GM12878 (cell line): ENCODE measurements around the gene UBE2D4. TPM values are rescaled to one million over a fixed set of nuclear protein-coding genes. Genes with fewer than 3 reads are reported as not detected.

ENCODE experiments used
- ATAC-seq: fragments of 200-7000 bp; cut with Tn5 transposase; 3 replicates; pipeline ENCODE4 v1.9.1; 2020; ENCODE audit warnings: mild to moderate bottlenecking, moderate library complexity
- BruUV-seq: library from RNA; stranded (reverse); fragments of 400-500 nt; replicated peaks from 2 replicates; lab custom pipeline; 2021; lab: Mats Ljungman, UMichigan
- CTCF ChIA-PET: fragments of 300-600 bp; sonication (Branson Sonifier 250); formaldehyde crosslinking; extraction: SDS; loops from one replicate; lab custom pipeline; 2021; ENCODE audit warnings: inconsistent platforms; lab: Yijun Ruan, JAX
- POLR2A ChIA-PET: fragments of 350-600 bp; formaldehyde crosslinking; extraction: SDS; loops from one replicate; lab custom pipeline; 2021; ENCODE audit warnings: inconsistent platforms; lab: Charles Lee
- RAD21 ChIA-PET: fragments of 300-600 bp; sonication (Branson Sonifier 250); formaldehyde crosslinking; loops from one replicate; lab custom pipeline; 2023; ENCODE audit warnings: antibody characterized with exemption; ENCODE audit not compliant: unreplicated experiment; lab: Charles Lee
- SMC1A ChIA-PET: fragments of 300-600 bp; sonication (Branson Sonifier 250); formaldehyde crosslinking; loops from one replicate; lab custom pipeline; 2023; ENCODE audit not compliant: unreplicated experiment, uncharacterized antibody; lab: Charles Lee
- DNase-seq: peaks from one replicate; pipeline ENCODE4 v3.0.0-alpha.2; 2011; ENCODE audit warnings: low read depth, low spot score
- FAIRE-seq: peaks from 3 replicates; lab custom pipeline; 2011; peaks lifted over from hg19 to GRCh38; lab: Jason Lieb, UNC
- H2AFZ ChIP-seq: 2 replicates; pipeline ENCODE4 v1.6.0; 2011; ENCODE audit warnings: low read depth, low read length, control low read depth; ENCODE audit not compliant: control insufficient read depth
- H3K27ac ChIP-seq: 2 replicates; pipeline ENCODE4 v1.5.1; 2011; ENCODE audit warnings: control low read depth; ENCODE audit not compliant: control insufficient read depth, insufficient read depth
- H3K27me3 ChIP-seq, 2 experiments: replicated peaks in 1 of 2; 2 replicates each; pipeline versions ENCODE4 v1.6.0 to v1.6.1; 2011; ENCODE audit warnings: low read length in 1 of 2; ENCODE audit not compliant: control insufficient read depth in 2 of 2, insufficient read depth in 2 of 2
- H3K36me3 ChIP-seq, 2 experiments: 2 replicates each; pipeline ENCODE4 v1.5.1; 2011; ENCODE audit warnings: low read length in 1 of 2; ENCODE audit not compliant: control insufficient read depth in 2 of 2, insufficient read depth in 2 of 2
- H3K4me1 ChIP-seq: 2 replicates; pipeline ENCODE4 v1.6.1; 2011; ENCODE audit warnings: mild to moderate bottlenecking, low read length, moderate library complexity, mixed read lengths; ENCODE audit not compliant: control insufficient read depth, insufficient read depth
- H3K4me2 ChIP-seq: 2 replicates; pipeline ENCODE4 v1.6.0; 2011; ENCODE audit warnings: control low read depth; ENCODE audit not compliant: control insufficient read depth, insufficient read depth
- H3K4me3 ChIP-seq: fragments of 200-600 bp; sonication (generic); 2 replicates; pipeline ENCODE4 v1.5.1; 2016
- H3K79me2 ChIP-seq: 2 replicates; pipeline ENCODE4 v1.6.0; 2011; ENCODE audit warnings: low read length; ENCODE audit not compliant: control insufficient read depth, insufficient read depth
- H3K9ac ChIP-seq: 2 replicates; pipeline ENCODE4 v1.8.0; 2011; ENCODE audit warnings: low read length, control low read depth, mixed read lengths; ENCODE audit not compliant: control insufficient read depth, insufficient read depth
- H3K9me3 ChIP-seq: replicated peaks from 3 replicates; pipeline ENCODE4 v1.5.1; 2011; ENCODE audit warnings: mild to moderate bottlenecking, low read length; ENCODE audit not compliant: control insufficient read depth, insufficient read depth
- H4K20me1 ChIP-seq: 2 replicates; pipeline ENCODE4 v1.6.0; 2011; ENCODE audit not compliant: control insufficient read depth, insufficient read depth
- BRCA1 ChIP-seq: IDR thresholded peaks from 2 replicates; pipeline ENCODE4 v1.6.1; 2011; ENCODE audit warnings: low read depth, low read length, improper control_type of control experiment
- IRF4 ChIP-seq: IDR thresholded peaks from 2 replicates; pipeline ENCODE4 v1.6.1; 2011; ENCODE audit warnings: low read depth, low read length
- LARP7 ChIP-seq: fragments of 450-650 bp; IDR thresholded peaks from 2 replicates; pipeline ENCODE4 v1.6.1; 2017; ENCODE audit warnings: mild to moderate bottlenecking
- MEF2A ChIP-seq: IDR thresholded peaks from 2 replicates; pipeline ENCODE4 v1.6.1; 2011; ENCODE audit warnings: low read depth, mild to moderate bottlenecking, low read length, moderate library complexity; ENCODE audit not compliant: insufficient read depth
- NFIC ChIP-seq: IDR thresholded peaks from 2 replicates; pipeline ENCODE4 v1.6.1; 2012; ENCODE audit warnings: low read depth, mild to moderate bottlenecking, inconsistent platforms, low read length, moderate library complexity
- NFXL1 ChIP-seq: fragments of 450-650 bp; IDR thresholded peaks from 2 replicates; pipeline ENCODE4 v1.6.1; 2017; ENCODE audit warnings: antibody characterized with exemption, mild to moderate bottlenecking, borderline replicate concordance
- NFYA ChIP-seq: IDR thresholded peaks from 2 replicates; pipeline ENCODE4 v1.6.1; 2011; ENCODE audit warnings: low read depth, mild to moderate bottlenecking, low read length, improper control_type of control experiment, borderline replicate concordance
- POLR2AphosphoS2 ChIP-seq: IDR thresholded peaks from 2 replicates; pipeline ENCODE4 v1.6.1; 2011; ENCODE audit warnings: low read depth, mild to moderate bottlenecking, low read length, improper control_type of control experiment, moderate library complexity
- RBBP5 ChIP-seq: fragments of 200-600 bp; sonication (generic); conservative IDR thresholded peaks from 2 replicates; pipeline ENCODE4 v1.6.1; 2016
- SMAD5 ChIP-seq: IDR thresholded peaks from 2 replicates; pipeline ENCODE4 v1.6.1; 2016; ENCODE audit warnings: antibody characterized with exemption, low read depth
- SREBF2 ChIP-seq: IDR thresholded peaks from 2 replicates; pipeline ENCODE4 v1.6.1; 2012; ENCODE audit warnings: mild to moderate bottlenecking, low read length
- TAF1 ChIP-seq: IDR thresholded peaks from 2 replicates; pipeline ENCODE4 v1.6.1; 2011; ENCODE audit warnings: mild to moderate bottlenecking, low read depth, low read length, borderline replicate concordance
- WRNIP1 ChIP-seq: IDR thresholded peaks from 2 replicates; pipeline ENCODE4 v1.6.1; 2011; ENCODE audit warnings: low read depth, low read length, improper control_type of control experiment, borderline replicate concordance
- ZNF217 ChIP-seq: fragments of 450-650 bp; IDR thresholded peaks from 2 replicates; pipeline ENCODE4 v1.6.1; 2017; ENCODE audit warnings: antibody characterized with exemption, mild to moderate bottlenecking
- ZNF592 ChIP-seq: fragments of 450-650 bp; IDR thresholded peaks from 2 replicates; pipeline ENCODE4 v1.6.1; 2017; ENCODE audit warnings: mild to moderate bottlenecking, moderate library complexity
- WGBS: methylation state at CpG from one replicate; pipeline ENCODE4 v1.1.6; 2016; ENCODE audit warnings: low lambda C conversion rate; ENCODE audit not compliant: insufficient replicate concordance, insufficient coverage; ENCODE audit errors: missing lambda C conversion rate; 5-methylcytosine and 5-hydroxymethylcytosine counted together
- in situ Hi-C: fragments of 300-500 bp; cut with MboI; formaldehyde crosslinking; loops from 9 replicates; pipeline ENCODE4 v1.14.3; 2018; ENCODE audit warnings: mixed read lengths
- intact Hi-C: fragments of 100-400 bp; cut with micrococcal nuclease; formaldehyde crosslinking; loops from one replicate; pipeline ENCODE4 v1.14.2; 2022; ENCODE audit not compliant: unreplicated experiment
- polyA plus RNA-seq, 11 experiments: library from polyadenylated mRNA; depleted of rRNA in 4 of 11; unstranded in 6 of 11; stranded (reverse) in 5 of 11; fragments of >200 nt; fragmentation: Nextera tagmentation in 4 of 11; fragmentation: Illumina TruSeq in 1 of 11; extraction: Ambion mirVana in 4 of 11; extraction: Trizol in 1 of 11; gene quantifications; 1 replicate in 1 of 11; 2 replicates in 10 of 11; pipeline versions ENCODE4 v1.2.1 to v1.2.3, GENCODE V29; 2011 to 2016; ENCODE audit warnings: inconsistent platforms in 2 of 11, missing spikeins in 2 of 11, low read depth in 1 of 11
- total RNA-seq, 4 experiments: library from RNA; depleted of rRNA in 3 of 4; stranded (reverse); fragments of >200 nt in 3 of 4; fragmentation: Illumina TruSeq in 1 of 4; extraction: Trizol in 1 of 4; gene quantifications; 2 replicates each; pipeline versions ENCODE4 v1.2.1 to v1.2.3, GENCODE V29; 2013 to 2021
- TF ChIP-seq, protein P1 (sequence below): fragments of 450-650 bp; IDR thresholded peaks from 2 replicates; pipeline ENCODE4 v1.6.1; 2017; ENCODE audit warnings: mild to moderate bottlenecking

Gene UBE2D4
- total and polyA plus RNA-seq, 10 of the 15 experiments (the other 5 are each of a cell fraction or from before 2014, with no cell fraction given), result 3.5 to 16.6 (median 10.3) TPM

GRCh38 chr7:43933902-43934560 is 7.8 kb downstream of the UBE2D4 start:
- Histone ChIP-seq H3K9ac (no peak overlapping the region), H3K27ac (no peak overlapping the region), H4K20me1 (no peaks in the 10 kb centered on the region), H3K4me2 (no peak overlapping the region), H3K9me3 (no peaks in the 10 kb centered on the region), H3K4me1 (no peaks in the 10 kb centered on the region), H3K79me2 (no peaks in the 10 kb centered on the region), H3K36me3 (no peaks in the 10 kb centered on the region), H3K27me3 (no peaks in the 10 kb centered on the region), H2AFZ (no peak overlapping the region), H3K4me3 (no peak overlapping the region)
- POLR2A ChIA-PET, result interaction anchor here (0.6 kb wide), 1 partner anchor 9 kb away, joined by 7 read pairs; no protein-coding TSS in a partner anchor
- TF ChIP-seq NFIC, result no peak
- TF ChIP-seq LARP7, result no peak
- no peak for TF ChIP-seq NFYA
- TF ChIP-seq TAF1, result no peak
- TF ChIP-seq NFXL1, result no peak
- no peak for TF ChIP-seq SMAD5
- no peak for TF ChIP-seq POLR2AphosphoS2
- no peak for TF ChIP-seq IRF4
- no peak for TF ChIP-seq ZNF217
- TF ChIP-seq WRNIP1, result no peak
- TF ChIP-seq BRCA1, result no peak
- TF ChIP-seq RBBP5, result no peak
- TF ChIP-seq MEF2A, result no peak
- no peak for TF ChIP-seq SREBF2
- TF ChIP-seq, protein P1, sequence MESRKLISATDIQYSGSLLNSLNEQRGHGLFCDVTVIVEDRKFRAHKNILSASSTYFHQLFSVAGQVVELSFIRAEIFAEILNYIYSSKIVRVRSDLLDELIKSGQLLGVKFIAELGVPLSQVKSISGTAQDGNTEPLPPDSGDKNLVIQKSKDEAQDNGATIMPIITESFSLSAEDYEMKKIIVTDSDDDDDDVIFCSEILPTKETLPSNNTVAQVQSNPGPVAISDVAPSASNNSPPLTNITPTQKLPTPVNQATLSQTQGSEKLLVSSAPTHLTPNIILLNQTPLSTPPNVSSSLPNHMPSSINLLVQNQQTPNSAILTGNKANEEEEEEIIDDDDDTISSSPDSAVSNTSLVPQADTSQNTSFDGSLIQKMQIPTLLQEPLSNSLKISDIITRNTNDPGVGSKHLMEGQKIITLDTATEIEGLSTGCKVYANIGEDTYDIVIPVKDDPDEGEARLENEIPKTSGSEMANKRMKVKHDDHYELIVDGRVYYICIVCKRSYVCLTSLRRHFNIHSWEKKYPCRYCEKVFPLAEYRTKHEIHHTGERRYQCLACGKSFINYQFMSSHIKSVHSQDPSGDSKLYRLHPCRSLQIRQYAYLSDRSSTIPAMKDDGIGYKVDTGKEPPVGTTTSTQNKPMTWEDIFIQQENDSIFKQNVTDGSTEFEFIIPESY, result no peak
- TF ChIP-seq ZNF592, result no peak
- in situ Hi-C loops, result no loop called here
- intact Hi-C loops, result no loop called here
- 98% methylated on average over 3 of the region's 3 CpGs for WGBS
- ATAC-seq, result no peak
- SMC1A ChIA-PET, result interaction anchor here (0.7 kb wide), 1 partner anchor 707 kb away, joined by 3 read pairs; no protein-coding TSS in a partner anchor
- DNase-seq, result no peak
- FAIRE-seq, result no peak
- RAD21 ChIA-PET, result no interaction called here
- CTCF ChIA-PET, result interaction anchor here (0.5 kb wide), 1 partner anchor 13 kb away, joined by 3 read pairs; no protein-coding TSS in a partner anchor
- BruUV-seq, result no TSS peak
